Activated T-cell treated with anti-CD3 and anti-CD28 coated beads for 48 hours (primary cell): ENCODE data around the gene RNF144A.

Experiments
- DNase-seq: peaks from one replicate; pipeline ENCODE4 v3.0.0-alpha.2; 2020; ENCODE audit warnings: low read depth

The RNF144A gene

DNA sequence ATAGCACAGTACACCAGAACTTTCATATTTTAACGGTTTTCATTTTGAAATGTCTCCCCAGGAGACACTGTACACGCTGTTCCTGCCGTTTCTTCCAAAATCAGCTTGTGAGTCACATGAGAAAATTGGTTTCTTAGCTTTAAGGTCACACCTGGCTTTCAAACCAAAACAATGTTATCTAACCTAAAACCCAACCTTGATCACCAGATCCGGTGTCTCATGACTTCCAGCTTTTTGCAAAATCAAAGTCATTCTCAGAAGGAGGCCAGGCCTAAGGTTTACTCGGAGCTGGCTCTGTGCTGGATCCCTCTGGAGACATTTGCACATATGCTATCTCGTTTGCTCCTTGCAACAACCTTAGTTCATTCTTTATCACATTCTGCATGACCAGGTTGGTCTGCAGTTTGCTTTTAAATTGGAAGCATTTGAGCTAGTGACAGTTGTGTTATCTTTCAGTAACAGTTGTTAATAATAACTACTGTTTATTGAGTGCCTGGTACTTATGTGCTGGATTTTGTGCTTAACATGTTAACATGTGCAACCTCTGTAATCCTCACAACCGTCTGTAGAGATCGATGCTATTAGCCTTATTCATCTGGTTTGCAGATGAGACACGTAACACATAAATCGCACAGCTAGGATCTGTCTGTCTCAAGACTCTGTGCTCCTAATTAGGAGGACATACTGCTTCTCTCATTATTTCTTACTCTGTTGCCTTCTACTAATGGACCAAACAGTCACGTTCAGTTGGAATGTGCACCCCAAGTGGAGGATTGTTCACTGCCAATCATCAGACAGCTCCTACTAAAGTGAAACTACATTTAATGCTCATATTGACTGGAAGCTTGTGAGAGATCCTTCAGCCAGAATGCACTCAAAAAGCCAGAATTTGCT, 105.5 kb downstream of the RNF144A start:
- no peak for DNase-seq

- no peak for DNase-seq
These were observed 106.3 kb downstream of the RNF144A start for GRCh38 chr2:7023542-7023941.

GRCh38 chr2:7024261-7024660, 107.0 kb downstream of the RNF144A start:
- no peak for DNase-seq

DNA sequence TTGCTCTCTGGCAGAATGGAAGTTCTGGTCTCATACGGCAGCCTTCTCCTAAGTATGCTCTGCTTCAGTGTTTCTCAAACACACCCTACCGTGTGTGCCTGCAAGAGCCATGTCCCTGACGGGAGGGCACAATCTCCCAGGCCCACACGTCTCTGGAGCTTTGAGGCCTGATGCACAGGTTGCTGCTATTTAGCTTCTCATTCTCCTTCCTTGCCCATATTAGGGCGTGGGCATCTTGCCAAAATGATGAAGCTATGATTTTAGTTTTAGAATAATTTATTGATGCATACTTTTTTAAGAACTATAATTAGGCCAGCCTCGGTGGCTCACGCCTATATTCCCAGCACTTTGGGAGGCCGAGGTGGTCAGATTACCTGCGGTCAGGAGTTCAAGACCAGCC, 107.9 kb downstream of the RNF144A start:
- DNase-seq, result no peak

DNA sequence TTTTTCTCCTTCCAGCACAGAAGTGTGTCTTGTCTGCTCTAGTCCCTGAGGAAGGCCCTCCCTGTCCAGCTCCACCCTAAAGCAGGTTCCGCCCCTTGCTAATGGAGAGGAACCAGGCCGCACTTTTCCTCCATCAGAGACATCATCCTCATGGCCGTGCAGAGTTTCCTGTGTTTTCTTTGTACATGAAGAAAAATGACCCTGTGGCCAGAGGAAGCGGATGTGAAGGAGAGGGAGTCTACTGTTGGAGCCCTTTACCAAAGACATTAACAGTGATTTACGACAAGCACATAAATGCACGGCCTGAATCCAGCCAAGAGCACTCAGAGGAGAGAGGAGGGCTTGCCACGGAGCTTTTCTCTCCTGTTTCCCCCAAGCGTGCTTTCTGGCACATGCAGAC, 109.5 kb downstream of the RNF144A start:
- DNase-seq, result no peak

GRCh38 chr2:7027411-7027810, 110.2 kb downstream of the RNF144A start:
- DNase-seq, result no peak

DNA sequence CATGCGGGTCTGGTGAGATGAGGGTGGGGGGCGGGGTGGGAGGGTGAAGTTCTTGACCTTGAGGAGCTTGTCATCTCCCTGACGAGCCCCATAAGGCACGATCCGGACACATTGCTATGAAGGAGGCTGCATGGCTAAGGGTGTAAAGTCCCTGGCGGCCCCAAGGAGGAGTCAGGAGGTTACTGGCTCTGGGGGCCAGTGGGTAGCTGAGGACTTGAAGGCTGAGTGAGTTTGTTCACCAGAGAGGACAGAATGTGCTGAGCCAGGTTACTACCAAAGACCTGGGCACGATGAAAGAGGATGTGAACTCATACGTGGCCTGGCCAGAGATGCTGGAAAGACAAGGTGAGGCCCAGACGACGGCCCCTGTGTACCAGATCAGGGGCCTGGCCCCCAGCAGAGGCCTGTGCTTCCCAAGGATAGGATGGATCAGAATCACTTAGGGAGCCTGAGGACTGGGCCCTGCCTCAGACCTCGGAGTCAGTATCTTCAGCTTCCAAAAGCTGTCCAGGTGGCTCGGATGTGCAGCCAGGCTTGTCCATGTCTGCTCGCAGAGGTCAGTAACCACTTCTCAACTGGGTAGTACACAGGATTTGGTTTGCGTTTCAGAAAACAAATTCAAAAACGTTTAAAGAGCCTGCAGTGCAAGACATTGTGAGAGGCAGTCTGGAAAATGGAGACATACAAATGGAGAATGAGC, 110.9 kb downstream of the RNF144A start:
- DNase-seq, result no peak

- DNase-seq, result no peak
These were observed 111.6 kb downstream of the RNF144A start for GRCh38 chr2:7028846-7029245.

DNA sequence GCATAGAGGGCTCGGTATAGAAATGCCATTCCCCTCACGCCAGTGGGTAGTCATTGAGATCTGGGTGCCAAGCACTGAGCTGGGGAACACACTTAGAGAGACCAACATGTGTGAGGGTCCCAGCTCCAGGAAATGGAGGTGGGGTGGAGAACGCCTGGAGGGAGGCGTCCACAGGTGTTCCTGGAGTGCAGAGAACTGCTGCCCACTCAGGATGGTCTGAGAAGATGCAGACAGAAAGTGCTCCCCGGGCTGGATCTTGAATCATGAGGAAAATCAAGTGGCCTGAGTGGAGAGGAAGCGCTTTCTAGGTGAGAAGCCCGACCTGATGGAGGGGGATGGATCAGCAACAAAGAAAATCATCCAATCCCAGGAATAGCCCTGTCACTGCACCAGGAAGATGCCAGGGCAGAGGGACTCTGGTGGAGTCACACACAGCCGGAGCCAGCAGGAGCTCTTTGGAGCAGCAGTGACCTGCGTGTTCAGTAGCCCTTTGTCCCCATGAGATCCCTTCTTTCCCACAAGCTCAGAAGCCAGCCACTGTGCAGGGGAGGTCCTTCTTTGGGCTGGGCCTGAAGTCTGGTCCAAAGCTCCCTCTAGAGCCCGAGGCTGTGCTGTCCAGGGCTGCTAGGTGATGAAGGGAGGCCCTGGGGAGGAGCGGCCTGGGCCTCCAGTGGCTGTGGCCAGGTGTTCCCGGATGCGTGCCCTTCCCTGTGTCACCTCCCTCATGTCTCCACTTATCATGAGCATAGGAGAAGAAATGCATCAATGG, 112.3 kb downstream of the RNF144A start:
- DNase-seq, result no peak

GRCh38 chr2:7030810-7031209, 113.6 kb downstream of the RNF144A start:
- DNase-seq, result no peak

GRCh38 chr2:7031547-7032245, 114.5 kb downstream of the RNF144A start:
- no peak for DNase-seq

DNA sequence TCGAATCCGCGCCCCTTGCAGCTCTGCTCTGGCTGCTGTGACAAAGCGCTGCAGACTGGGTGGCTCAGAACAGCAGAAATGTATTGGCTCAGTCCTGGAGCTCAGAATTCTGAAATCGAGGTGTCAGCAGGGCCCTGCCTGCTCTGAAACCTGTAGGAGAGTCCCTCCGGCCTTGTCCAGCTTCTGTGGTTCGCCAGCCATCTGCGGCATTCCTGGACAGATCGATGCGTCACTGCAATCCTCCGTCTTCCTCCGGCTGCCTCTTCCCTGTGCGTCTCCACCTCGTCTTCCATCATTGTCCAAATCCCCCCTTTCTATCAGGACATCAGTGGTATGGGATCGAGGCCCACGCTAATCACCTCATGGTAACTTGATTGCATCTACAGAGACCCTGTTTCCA, 115.2 kb downstream of the RNF144A start:
- no peak for DNase-seq

GRCh38 chr2:7033136-7033960, 116.1 kb downstream of the RNF144A start:
- no peak for DNase-seq

- DNase-seq, result no peak
These were observed 117.1 kb downstream of the RNF144A start for GRCh38 chr2:7034303-7034702.

GRCh38 chr2:7035884-7036283, 118.7 kb downstream of the RNF144A start:
- DNase-seq, result no peak

DNA sequence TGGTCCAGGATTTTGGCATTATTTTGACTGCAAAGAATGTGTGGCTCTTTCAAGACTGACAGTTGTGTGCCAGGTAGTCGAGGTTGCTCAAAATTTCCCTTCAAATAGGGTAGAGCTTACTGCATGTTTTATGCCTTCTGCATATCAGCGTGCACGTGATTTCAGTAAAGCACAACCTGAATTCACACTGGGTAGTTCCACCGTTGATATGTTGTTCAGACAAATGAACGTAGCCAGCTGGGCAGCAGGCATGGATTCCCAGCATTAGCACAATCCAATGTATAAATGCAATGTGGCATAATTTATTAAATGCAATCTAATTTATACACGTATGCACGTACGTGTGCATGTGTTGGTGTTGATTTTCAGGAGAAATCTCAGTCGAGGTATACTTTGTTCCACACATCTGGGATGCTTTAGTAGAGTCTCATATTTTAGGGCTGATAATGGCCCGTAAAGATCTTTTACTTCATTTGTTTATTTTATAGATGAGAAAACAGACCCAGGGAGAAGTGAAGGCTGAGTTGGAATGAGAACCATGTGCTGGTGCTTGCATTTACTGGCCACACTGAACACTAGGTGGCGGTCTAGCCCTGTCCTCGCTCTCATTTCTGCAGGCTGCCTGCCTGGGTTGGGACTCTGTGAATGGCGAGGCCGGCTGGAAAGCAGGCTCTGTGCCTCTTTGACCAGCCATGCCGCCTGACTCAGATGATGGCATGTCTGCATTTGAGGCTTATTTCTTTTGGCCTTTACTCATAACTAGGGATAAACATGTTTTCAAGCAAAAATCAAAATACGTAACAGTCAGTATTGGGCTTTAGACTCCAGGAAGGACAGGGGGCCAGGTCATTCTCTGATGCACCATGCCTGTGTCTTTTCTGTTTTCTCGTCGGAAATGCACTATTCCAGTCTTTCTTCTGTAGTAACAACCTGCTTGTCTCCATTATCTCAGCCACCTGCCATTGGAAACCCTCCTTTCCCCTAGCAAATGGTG, 120.4 kb downstream of the RNF144A start:
- DNase-seq, result peak; percentile 35

GRCh38 chr2:7040547-7040946, 123.3 kb downstream of the RNF144A start:
- DNase-seq, result no peak

DNA sequence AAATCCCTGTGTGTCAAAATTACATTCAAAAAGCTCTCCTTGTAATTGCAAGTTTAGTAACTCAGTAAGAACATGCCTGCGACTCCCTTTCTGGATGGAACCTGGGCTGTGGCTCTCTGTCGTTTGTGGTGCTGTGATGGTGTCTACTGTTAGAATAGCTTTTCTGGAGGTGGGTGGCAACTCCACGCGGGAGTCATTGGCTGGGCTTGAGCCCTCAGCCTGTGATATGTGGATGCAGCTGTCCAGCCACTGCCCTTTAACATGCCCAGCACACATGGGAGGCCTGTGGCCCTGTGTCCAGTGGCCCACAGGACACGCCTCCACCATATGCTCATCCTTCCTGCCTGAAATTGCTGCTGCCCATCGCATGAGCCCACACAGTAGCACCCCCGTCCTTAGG, 124.2 kb downstream of the RNF144A start:
- no peak for DNase-seq

- no peak for DNase-seq
These were observed 126.5 kb downstream of the RNF144A start for GRCh38 chr2:7043690-7044089.
